A673 (cell line): Measurements from ENCODE around the gene SPATA33. TPM values are rescaled to one million over a fixed set of nuclear protein-coding genes. Genes with fewer than 3 reads are reported as not detected.

ENCODE experiments used
- BruUV-seq: library from RNA; stranded (reverse); fragments of 400-500 nt; replicated peaks from 2 replicates; lab custom pipeline; 2021; lab: Mats Ljungman, UMichigan
- CTCF ChIA-PET: fragments of 300-600 bp; sonication (Branson Sonifier 250); formaldehyde crosslinking; loops from one replicate; lab custom pipeline; 2022; ENCODE audit warnings: antibody characterized with exemption; lab: Charles Lee
- POLR2A ChIA-PET: fragments of 300-600 bp; sonication (Branson Sonifier 250); formaldehyde crosslinking; loops from one replicate; lab custom pipeline; 2022; ENCODE audit warnings: antibody characterized with exemption; ENCODE audit not compliant: low non-redundant PET; lab: Charles Lee
- DNase-seq: peaks from one replicate; pipeline ENCODE4 v3.0.0-alpha.2; 2015; ENCODE audit warnings: low spot score
- H3K27ac ChIP-seq: fragments of 200-600 bp; sonication (generic); 2 replicates; pipeline ENCODE4 v1.5.1; 2016; ENCODE audit warnings: mixed run types, low read depth, mild to moderate bottlenecking, mixed read lengths, antibody characterized with exemption, low read length; ENCODE audit not compliant: poor library complexity, severe bottlenecking
- H3K27me3 ChIP-seq: fragments of 200-600 bp; sonication (generic); replicated peaks from 2 replicates; pipeline ENCODE4 v1.6.1; 2017; ENCODE audit warnings: mixed run types, low read depth, mild to moderate bottlenecking, mixed read lengths, antibody characterized with exemption, low read length; ENCODE audit not compliant: insufficient read depth, poor library complexity
- H3K36me3 ChIP-seq: fragments of 200-600 bp; sonication (generic); 2 replicates; pipeline ENCODE4 v1.6.1; 2016; ENCODE audit warnings: mixed run types, mild to moderate bottlenecking, mixed read lengths, antibody characterized with exemption, low read length; ENCODE audit not compliant: insufficient read depth, poor library complexity, severe bottlenecking
- H3K4me1 ChIP-seq: fragments of 200-600 bp; sonication (generic); 2 replicates; pipeline ENCODE4 v1.6.1; 2017; ENCODE audit warnings: mixed run types, mild to moderate bottlenecking, mixed read lengths, antibody characterized with exemption, low read length; ENCODE audit not compliant: insufficient read depth, poor library complexity, severe bottlenecking
- H3K4me3 ChIP-seq: fragments of 200-600 bp; sonication (generic); 2 replicates; pipeline ENCODE4 v1.5.1; 2016; ENCODE audit warnings: low read depth, mixed run types, mild to moderate bottlenecking, mixed read lengths, low read length; ENCODE audit not compliant: poor library complexity, severe bottlenecking
- H3K9me3 ChIP-seq: fragments of 200-600 bp; sonication (generic); 2 replicates; pipeline ENCODE4 v1.6.1; 2016; ENCODE audit warnings: mixed run types, low read depth, mild to moderate bottlenecking, mixed read lengths, antibody characterized with exemption, low read length; ENCODE audit not compliant: poor library complexity, severe bottlenecking
- EZH2 ChIP-seq: fragments of 200-600 bp; sonication (generic); IDR thresholded peaks from 2 replicates; pipeline ENCODE4 v1.6.1; 2017; ENCODE audit warnings: borderline replicate concordance, low read depth, mild to moderate bottlenecking, mixed read lengths, antibody characterized with exemption, low read length; ENCODE audit not compliant: poor library complexity, severe bottlenecking
- intact Hi-C: fragments of 100-400 bp; cut with micrococcal nuclease; formaldehyde crosslinking; loops from one replicate; pipeline ENCODE4 v1.10.0; 2022; ENCODE audit not compliant: unreplicated experiment
- total RNA-seq: library from RNA; stranded (reverse); gene quantifications from 2 replicates; pipeline ENCODE4 v1.2.3, GENCODE V29; 2021
- TF ChIP-seq, protein P1 (sequence below): fragments of 300-800, 200-600 bp; sonication (generic); conservative IDR thresholded peaks from 2 replicates; pipeline ENCODE4 v1.5.1; 2017; ENCODE audit warnings: low read depth, mild to moderate bottlenecking, antibody characterized with exemption, low read length, moderate library complexity, mixed read lengths

SPATA33 gene
- total RNA-seq, 1 experiment from 2014 or later, result 46.7 TPM

DNA sequence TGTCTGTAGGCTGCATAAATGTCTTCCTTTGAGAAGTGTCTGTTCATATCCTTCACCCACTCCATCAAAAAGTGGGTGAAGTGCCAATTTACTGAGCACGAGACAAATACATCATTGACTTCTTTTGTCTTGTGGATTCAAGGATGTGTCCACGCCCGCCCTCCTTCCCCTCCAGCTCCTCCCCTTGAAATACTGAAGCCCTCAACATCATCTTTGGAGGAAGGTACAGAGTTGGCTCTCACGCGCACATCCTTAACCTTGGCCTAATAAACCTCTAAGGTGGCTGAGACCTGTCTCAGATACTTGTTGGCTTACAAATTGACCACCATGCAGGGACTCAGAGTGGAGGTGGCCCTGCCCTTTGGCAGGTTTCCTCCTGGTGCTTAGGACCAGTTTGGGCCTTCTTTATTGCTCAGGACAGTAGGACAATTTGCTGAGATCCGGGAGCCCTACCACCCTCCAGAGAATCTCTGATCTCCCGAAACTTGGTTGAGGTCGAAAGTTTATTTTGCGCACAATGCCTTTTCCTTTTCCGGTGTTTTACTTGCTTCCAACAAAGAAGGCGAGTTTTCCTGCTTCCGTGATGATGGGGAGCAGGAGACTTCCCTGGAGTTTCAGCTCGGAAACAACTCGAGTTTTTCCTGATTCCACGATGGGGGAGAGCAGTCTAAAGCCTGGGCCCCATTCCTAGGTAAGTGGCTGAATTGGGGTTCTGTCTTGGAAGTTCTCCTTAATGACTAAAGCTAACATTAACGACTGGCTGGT lies 14.7 kb downstream of the SPATA33 start:
- H3K4me3 ChIP-seq, result no peak overlapping the region
- CTCF ChIA-PET, result no interaction called here
- no TSS peak for BruUV-seq
- no peaks in the 10 kb centered on the region for H3K36me3 ChIP-seq
- intact Hi-C loops, result no loop called here
- DNase-seq, result no peak
- peaks cover 3% of the 10 kb centered on the region for H3K4me1 ChIP-seq
- H3K27ac ChIP-seq, result no peak overlapping the region
- POLR2A ChIA-PET, result no interaction called here
- no peaks in the 10 kb centered on the region for H3K9me3 ChIP-seq
- no peaks in the 10 kb centered on the region for H3K27me3 ChIP-seq
- TF ChIP-seq EZH2, result no peak
- TF ChIP-seq, protein P1, sequence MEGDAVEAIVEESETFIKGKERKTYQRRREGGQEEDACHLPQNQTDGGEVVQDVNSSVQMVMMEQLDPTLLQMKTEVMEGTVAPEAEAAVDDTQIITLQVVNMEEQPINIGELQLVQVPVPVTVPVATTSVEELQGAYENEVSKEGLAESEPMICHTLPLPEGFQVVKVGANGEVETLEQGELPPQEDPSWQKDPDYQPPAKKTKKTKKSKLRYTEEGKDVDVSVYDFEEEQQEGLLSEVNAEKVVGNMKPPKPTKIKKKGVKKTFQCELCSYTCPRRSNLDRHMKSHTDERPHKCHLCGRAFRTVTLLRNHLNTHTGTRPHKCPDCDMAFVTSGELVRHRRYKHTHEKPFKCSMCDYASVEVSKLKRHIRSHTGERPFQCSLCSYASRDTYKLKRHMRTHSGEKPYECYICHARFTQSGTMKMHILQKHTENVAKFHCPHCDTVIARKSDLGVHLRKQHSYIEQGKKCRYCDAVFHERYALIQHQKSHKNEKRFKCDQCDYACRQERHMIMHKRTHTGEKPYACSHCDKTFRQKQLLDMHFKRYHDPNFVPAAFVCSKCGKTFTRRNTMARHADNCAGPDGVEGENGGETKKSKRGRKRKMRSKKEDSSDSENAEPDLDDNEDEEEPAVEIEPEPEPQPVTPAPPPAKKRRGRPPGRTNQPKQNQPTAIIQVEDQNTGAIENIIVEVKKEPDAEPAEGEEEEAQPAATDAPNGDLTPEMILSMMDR, result no peak

DNA sequence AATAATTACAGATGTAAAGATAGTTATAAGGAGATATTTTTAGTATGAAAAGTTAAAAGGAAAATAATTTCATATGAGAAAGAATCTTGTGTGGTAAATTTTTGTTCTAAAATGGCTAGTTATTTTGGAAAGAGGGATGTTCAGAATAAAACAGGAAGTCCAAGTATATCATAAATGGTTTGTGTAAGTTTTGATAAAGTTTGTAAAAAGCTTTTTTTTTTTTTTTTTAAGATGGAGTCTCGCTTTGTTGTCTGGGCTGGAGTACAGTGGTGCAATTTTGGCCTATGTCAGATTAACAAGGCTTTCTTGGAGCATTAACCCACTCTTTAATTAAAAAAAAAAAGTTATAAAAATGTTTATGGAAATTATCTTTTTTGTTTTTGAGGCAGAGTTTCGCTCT lies 20.6 kb downstream of the SPATA33 start:
- H3K9me3 ChIP-seq, result peaks cover 13% of the 10 kb centered on the region
- no TSS peak for BruUV-seq
- no peaks in the 10 kb centered on the region for H3K27me3 ChIP-seq
- ChIA-PET POLR2A (no interaction called here), CTCF (no interaction called here)
- H3K27ac ChIP-seq, result no peak overlapping the region
- peaks cover 6% of the 10 kb centered on the region for H3K36me3 ChIP-seq
- TF ChIP-seq, protein P1, result no peak
- no peak for TF ChIP-seq EZH2
- H3K4me3 ChIP-seq, result no peak overlapping the region
- no peak for DNase-seq
- intact Hi-C loops, result no loop called here
- no peaks in the 10 kb centered on the region for H3K4me1 ChIP-seq

DNA sequence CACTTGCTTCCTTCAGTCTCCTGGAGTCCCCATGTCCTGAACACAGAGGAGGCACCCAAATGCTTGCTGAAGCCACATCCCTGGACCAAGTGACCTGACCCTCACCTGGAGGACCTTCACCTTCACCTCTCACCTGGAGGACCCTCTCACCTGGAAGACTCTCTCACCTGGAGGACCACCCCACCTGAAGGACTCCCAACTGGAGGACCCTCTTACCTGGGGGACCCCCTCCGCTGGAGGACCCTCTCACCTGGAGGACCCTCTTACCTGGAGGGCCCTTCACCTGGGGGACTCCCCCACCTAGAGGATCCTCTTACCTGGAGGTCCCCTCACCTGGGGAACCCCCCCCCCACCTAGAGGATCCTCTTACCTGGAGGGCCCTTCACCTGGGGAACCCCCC lies 28.3 kb downstream of the SPATA33 start:
- DNase-seq, result no peak
- Histone ChIP-seq H3K9me3 (no peaks in the 10 kb centered on the region), H3K27ac (no peak overlapping the region), H3K27me3 (no peaks in the 10 kb centered on the region), H3K4me1 (peaks cover 7% of the 10 kb centered on the region), H3K4me3 (no peak overlapping the region), H3K36me3 (peaks cover 30% of the 10 kb centered on the region)
- POLR2A ChIA-PET, result no interaction called here
- intact Hi-C loops, result no loop called here
- no peak for TF ChIP-seq EZH2
- TF ChIP-seq, protein P1, result no peak
- no TSS peak for BruUV-seq
- CTCF ChIA-PET, result no interaction called here
